ENCODE results near the gene PGGHG. TPM values are rescaled to one million over a fixed set of nuclear protein-coding genes. Genes with fewer than 3 reads are reported as not detected.

Gene PGGHG
- total RNA-seq, result 10 to 100 TPM in 2 of 8 experiments, 1 to 10 TPM in 3, under 1 TPM in 3; 0.60 to 40.6 (median 3.3) TPM

DNA sequence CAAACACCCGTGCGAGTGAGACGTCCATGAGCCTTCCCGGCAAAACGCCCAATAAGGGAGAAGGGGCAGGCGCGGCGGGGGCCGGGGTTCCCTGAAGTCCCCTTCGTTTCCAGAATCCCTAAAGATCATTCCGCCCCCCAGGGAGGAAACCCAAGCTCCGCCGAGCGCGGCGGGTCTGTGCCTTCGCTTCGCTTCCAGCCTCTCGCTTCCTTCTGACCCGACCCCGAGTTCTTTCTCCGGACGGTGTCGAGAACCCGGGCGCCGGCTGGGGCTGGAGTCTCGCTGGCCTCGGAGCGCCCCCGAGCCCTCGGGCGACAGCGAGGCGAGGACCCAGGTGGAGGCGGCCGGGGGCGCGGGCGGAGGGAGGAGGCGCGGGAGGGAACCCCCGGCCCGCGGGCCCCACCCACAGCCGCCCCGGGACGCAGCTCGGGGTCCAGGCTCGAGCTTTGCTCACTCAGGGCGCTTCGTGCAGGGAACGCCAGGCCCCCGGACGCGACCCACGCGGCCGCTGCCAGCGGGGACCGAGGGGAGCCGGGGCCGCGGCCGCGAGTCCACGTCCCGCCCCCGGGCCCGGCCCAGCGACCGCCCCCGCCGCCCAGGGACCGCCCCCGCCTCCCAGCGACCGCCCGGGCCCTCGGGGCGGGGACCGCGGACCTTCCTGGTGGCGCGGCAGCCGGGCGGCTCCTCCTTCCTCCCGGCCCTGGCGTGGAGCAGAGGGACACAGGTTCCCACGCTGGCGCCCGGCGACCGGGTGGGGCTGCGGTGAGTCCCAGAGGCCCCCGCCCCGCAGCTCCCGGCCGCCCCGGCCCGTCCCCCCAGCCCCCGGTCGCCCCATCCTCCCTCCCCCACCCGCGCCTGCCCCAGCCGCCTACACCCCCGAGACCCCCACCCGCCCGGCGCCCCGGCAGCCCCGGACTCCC lies at the start of gene PGGHG:
PGGHG (plus strand) TSS at position 649 of the 920 bp plus-strand sequence. CDS start 691 bp downstream, outside the sequence.
- Histone ChIP-seq H3K4me1 (replicated peaks in 1 of 2) (peaks cover 0 to 15% of the 10 kb centered on the region in 2 donors), H3K27ac (no peak within 1 kb of the TSS), H3K4me3 (peak within 1 kb of the TSS; percentile 29 to 46 (median 36))
- WGBS, 10 experiments, result 0 to 14% (median 5%) methylated on average over 6 to 12 of the region's 112 CpGs; no CpG with 5 or more reads in 6 of the 10 experiments
- in situ Hi-C loops (cut with MboI; ENCODE audit: low pct_unique_long_range_greater_than_20kb in 2 of 9, low sequenced_read_pairs in 9 of 9, unreplicated experiment in 9 of 9), result no loop called here
- peak; percentile 79 to 89 (median 80) for ATAC-seq (replicated peaks in 6 of 8)

GRCh38 chr11:240315-240714 lies 48.6 kb upstream of the PGGHG start:
- no peak for ATAC-seq (replicated peaks in 6 of 8)
- 100% methylated on average over 1 of the region's 1 CpG; no CpG with 5 or more reads in 5 of the 10 experiments for WGBS, 10 experiments
- Histone ChIP-seq H3K27ac (no peak overlapping the region), H3K4me3 (no peak overlapping the region), H3K4me1 (replicated peaks in 1 of 2) (peaks cover 5 to 8% of the 10 kb centered on the region in 2 donors)
- in situ Hi-C loops (cut with MboI; ENCODE audit: low pct_unique_long_range_greater_than_20kb in 2 of 9, low sequenced_read_pairs in 9 of 9, unreplicated experiment in 9 of 9), result no loop called here

GRCh38 chr11:241634-242033 lies 47.3 kb upstream of the PGGHG start:
- 90 to 100% (median 96%) methylated on average over 1 to 3 of the region's 5 CpGs; no CpG with 5 or more reads in 3 of the 10 experiments for WGBS, 10 experiments
- in situ Hi-C loops (cut with MboI; ENCODE audit: low pct_unique_long_range_greater_than_20kb in 2 of 9, low sequenced_read_pairs in 9 of 9, unreplicated experiment in 9 of 9), result no loop called here
- peaks cover 5 to 8% of the 10 kb centered on the region in 2 donors for H3K4me1 ChIP-seq (replicated peaks in 1 of 2)
- no peak overlapping the region for H3K27ac ChIP-seq
- ATAC-seq (replicated peaks in 6 of 8), result no peak
- H3K4me3 ChIP-seq, result no peak overlapping the region

- H3K4me3 ChIP-seq, result no peak overlapping the region
- no peaks in the 10 kb centered on the region for H3K4me1 ChIP-seq (replicated peaks in 1 of 2)
- WGBS, 10 experiments, result 88 to 100% (median 100%) methylated on average over 1 to 2 of the region's 2 CpGs; no CpG with 5 or more reads in 1 of the 10 experiments
- ATAC-seq (replicated peaks in 6 of 8), result no peak
- in situ Hi-C loops (cut with MboI; ENCODE audit: low pct_unique_long_range_greater_than_20kb in 2 of 9, low sequenced_read_pairs in 9 of 9, unreplicated experiment in 9 of 9), result no loop called here
- no peak overlapping the region for H3K27ac ChIP-seq
These were observed 44.5 kb upstream of the PGGHG start for GRCh38 chr11:244376-244775.

- no peak overlapping the region for H3K27ac ChIP-seq
- no peak overlapping the region for H3K4me3 ChIP-seq
- in situ Hi-C loops (cut with MboI; ENCODE audit: low pct_unique_long_range_greater_than_20kb in 2 of 9, low sequenced_read_pairs in 9 of 9, unreplicated experiment in 9 of 9), result no loop called here
- no peaks in the 10 kb centered on the region for H3K4me1 ChIP-seq (replicated peaks in 1 of 2)
- no peak for ATAC-seq (replicated peaks in 6 of 8)
- 50 to 100% (median 90%) methylated on average over 1 to 7 of the region's 8 CpGs; no CpG with 5 or more reads in 2 of the 10 experiments for WGBS, 10 experiments
These were observed 39.9 kb upstream of the PGGHG start for GRCh38 chr11:249062-249461.

- ATAC-seq (replicated peaks in 6 of 8), result peak in 1 of 8 experiments; percentile 12
- H3K4me1 ChIP-seq (replicated peaks in 1 of 2), result no peaks in the 10 kb centered on the region
- in situ Hi-C loops (cut with MboI; ENCODE audit: low pct_unique_long_range_greater_than_20kb in 2 of 9, low sequenced_read_pairs in 9 of 9, unreplicated experiment in 9 of 9), result loop anchor here in 1 of 9 experiments (5.0 kb wide), 1 partner anchor 117 kb away; the partner anchor contains the start of gene B4GALNT4
- no peak overlapping the region for H3K27ac ChIP-seq
- 73 to 95% (median 89%) methylated on average over 2 to 5 of the region's 5 CpGs; no CpG with 5 or more reads in 4 of the 10 experiments for WGBS, 10 experiments
- no peak overlapping the region for H3K4me3 ChIP-seq
These were observed 38.7 kb upstream of the PGGHG start for GRCh38 chr11:250274-250673.

DNA sequence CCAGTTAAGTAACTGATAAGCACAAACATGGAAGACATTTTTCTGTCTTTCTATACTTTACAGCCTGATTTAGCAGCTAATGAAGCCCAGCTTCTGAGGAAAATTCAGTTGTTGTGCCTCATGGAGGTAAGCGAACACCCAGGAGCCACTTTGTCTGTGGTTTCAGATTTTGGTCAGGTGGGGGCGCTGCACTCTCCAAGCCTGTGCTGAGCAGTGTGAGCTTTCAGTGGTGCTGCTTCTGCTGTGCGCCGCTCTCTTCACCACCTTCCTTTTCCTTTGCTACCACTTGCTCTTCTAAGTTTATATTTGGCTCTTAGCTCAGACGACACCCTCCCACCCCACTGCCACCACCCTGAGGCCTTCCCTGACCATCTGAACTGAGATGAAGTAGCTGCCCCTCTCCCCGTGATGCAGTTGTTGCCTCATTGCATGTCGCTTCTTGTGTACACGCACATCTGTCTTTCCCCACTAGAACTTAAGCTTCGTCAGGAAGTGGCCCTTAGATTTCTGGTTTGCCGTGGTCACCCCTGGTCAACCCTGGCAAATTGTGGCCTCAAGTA lies 38.1 kb upstream of the PGGHG start:
- Histone ChIP-seq H3K27ac (no peak overlapping the region), H3K4me1 (replicated peaks in 1 of 2) (no peaks in the 10 kb centered on the region), H3K4me3 (no peak overlapping the region)
- WGBS, 10 experiments, result 60 to 100% (median 82%) methylated on average over 1 to 8 of the region's 10 CpGs
- in situ Hi-C loops (cut with MboI; ENCODE audit: low pct_unique_long_range_greater_than_20kb in 2 of 9, low sequenced_read_pairs in 9 of 9, unreplicated experiment in 9 of 9), result loop anchor here in 1 of 9 experiments (5.0 kb wide), 1 partner anchor 116 kb away; the partner anchor contains the start of gene B4GALNT4
- peak; percentile 52 to 98 (median 78) for ATAC-seq (replicated peaks in 6 of 8)

GRCh38 chr11:251550-251949 lies 37.4 kb upstream of the PGGHG start:
- Histone ChIP-seq H3K4me3 (no peak overlapping the region), H3K4me1 (replicated peaks in 1 of 2) (no peaks in the 10 kb centered on the region), H3K27ac (no peak overlapping the region)
- in situ Hi-C loops (cut with MboI; ENCODE audit: low pct_unique_long_range_greater_than_20kb in 2 of 9, low sequenced_read_pairs in 9 of 9, unreplicated experiment in 9 of 9), result loop anchor here in 1 of 9 experiments (5.0 kb wide), 1 partner anchor 116 kb away; the partner anchor contains the start of gene B4GALNT4
- 49 to 87% (median 76%) methylated on average over 2 to 7 of the region's 10 CpGs; no CpG with 5 or more reads in 4 of the 10 experiments for WGBS, 10 experiments
- peak in 5 of 8 experiments; percentile 23 to 40 (median 28) for ATAC-seq (replicated peaks in 6 of 8)

DNA sequence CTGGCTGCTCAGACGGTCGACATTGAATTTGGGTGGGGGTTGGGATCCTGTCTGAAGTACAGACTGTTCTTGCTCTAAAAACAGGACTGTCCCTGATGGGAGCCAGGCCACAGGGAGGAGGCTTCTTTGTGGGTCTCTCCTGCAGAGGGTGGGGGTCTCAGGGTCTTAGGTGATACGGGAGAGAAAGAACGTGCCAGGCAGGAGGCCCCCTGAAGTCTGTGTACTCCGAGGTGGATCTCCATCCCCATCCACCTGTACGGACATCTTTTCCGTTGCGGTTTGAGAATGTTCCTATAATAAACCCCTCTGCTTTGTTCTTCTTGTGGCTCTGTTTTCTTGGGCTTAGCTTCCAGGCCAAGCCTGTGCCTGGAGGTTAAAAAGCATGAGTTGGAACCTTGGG lies 36.3 kb upstream of the PGGHG start:
- WGBS, 10 experiments, result 63 to 100% (median 86%) methylated on average over 2 to 6 of the region's 8 CpGs; no CpG with 5 or more reads in 4 of the 10 experiments
- Histone ChIP-seq H3K27ac (no peak overlapping the region), H3K4me1 (replicated peaks in 1 of 2) (no peaks in the 10 kb centered on the region), H3K4me3 (no peak overlapping the region)
- peak in 1 of 8 experiments; percentile 4 for ATAC-seq (replicated peaks in 6 of 8)
- in situ Hi-C loops (cut with MboI; ENCODE audit: low pct_unique_long_range_greater_than_20kb in 2 of 9, low sequenced_read_pairs in 9 of 9, unreplicated experiment in 9 of 9), result loop anchor here in 1 of 9 experiments (5.0 kb wide), 1 partner anchor 115 kb away; the partner anchor contains the start of gene B4GALNT4

DNA sequence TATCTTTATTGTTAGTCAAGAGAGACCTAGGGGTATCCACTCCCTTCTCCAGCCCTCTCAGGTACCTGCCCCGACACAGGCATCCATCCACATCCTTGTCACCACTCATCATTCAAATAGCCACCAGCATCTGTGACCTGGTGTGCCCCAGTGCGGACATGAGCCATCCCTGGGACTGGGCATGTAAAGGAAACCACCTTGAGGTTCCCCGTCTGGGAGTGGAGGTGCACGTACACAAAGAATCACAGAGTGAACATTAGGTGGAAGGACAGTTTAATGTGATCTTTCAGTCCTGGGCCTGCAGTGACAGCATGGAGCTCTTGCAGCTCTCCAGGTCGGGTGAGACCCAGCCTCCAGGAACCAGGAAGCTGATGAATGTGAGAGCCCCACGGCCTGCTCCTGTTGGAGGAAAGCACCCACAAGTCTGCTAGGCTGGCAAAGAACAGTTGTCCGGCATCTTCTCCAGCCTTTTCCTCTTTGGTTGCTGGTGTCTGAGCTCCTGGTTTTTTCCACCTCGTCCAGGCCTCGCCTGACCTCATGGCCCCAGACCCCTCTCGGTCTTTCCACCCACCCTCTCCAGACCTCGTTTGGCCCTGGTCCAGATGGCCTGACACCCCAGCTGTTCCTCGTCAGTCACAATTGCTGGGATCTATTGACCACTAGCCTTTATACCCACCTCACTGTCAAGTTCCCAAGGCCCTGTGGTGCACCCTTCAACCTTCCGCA lies 35.6 kb upstream of the PGGHG start:
- Histone ChIP-seq H3K4me3 (no peak overlapping the region), H3K27ac (no peak overlapping the region), H3K4me1 (replicated peaks in 1 of 2) (no peaks in the 10 kb centered on the region)
- in situ Hi-C loops (cut with MboI; ENCODE audit: low pct_unique_long_range_greater_than_20kb in 2 of 9, low sequenced_read_pairs in 9 of 9, unreplicated experiment in 9 of 9), result loop anchor here in 1 of 9 experiments (5.0 kb wide), 1 partner anchor 114 kb away; the partner anchor contains the start of gene B4GALNT4
- 80 to 100% (median 100%) methylated on average over 1 to 10 of the region's 13 CpGs; no CpG with 5 or more reads in 5 of the 10 experiments for WGBS, 10 experiments
- peak in 4 of 8 experiments; percentile 13 to 29 (median 16) for ATAC-seq (replicated peaks in 6 of 8)

- 80 to 100% (median 85%) methylated on average over 1 to 5 of the region's 5 CpGs; no CpG with 5 or more reads in 2 of the 10 experiments for WGBS, 10 experiments
- no peaks in the 10 kb centered on the region for H3K4me1 ChIP-seq (replicated peaks in 1 of 2)
- no peak overlapping the region for H3K4me3 ChIP-seq
- in situ Hi-C loops (cut with MboI; ENCODE audit: low pct_unique_long_range_greater_than_20kb in 2 of 9, low sequenced_read_pairs in 9 of 9, unreplicated experiment in 9 of 9), result loop anchor here in 1 of 9 experiments (5.0 kb wide), 1 partner anchor 113 kb away; the partner anchor contains the start of gene B4GALNT4
- H3K27ac ChIP-seq, result no peak overlapping the region
- no peak for ATAC-seq (replicated peaks in 6 of 8)
These were observed 35.0 kb upstream of the PGGHG start for GRCh38 chr11:253886-254270.

GRCh38 chr11:255176-255575 lies 33.8 kb upstream of the PGGHG start:
- in situ Hi-C loops (cut with MboI; ENCODE audit: low pct_unique_long_range_greater_than_20kb in 2 of 9, low sequenced_read_pairs in 9 of 9, unreplicated experiment in 9 of 9), result no loop called here
- Histone ChIP-seq H3K27ac (no peak overlapping the region), H3K4me3 (no peak overlapping the region), H3K4me1 (replicated peaks in 1 of 2) (no peaks in the 10 kb centered on the region)
- ATAC-seq (replicated peaks in 6 of 8), result no peak
- 21 to 84% (median 56%) methylated on average over 2 to 3 of the region's 3 CpGs for WGBS, 10 experiments
